ENCODE results near the gene HCN2. TPM values are rescaled to one million over a fixed set of nuclear protein-coding genes. Genes with fewer than 3 reads are reported as not detected.
A peak's percentile ranks its signal among the peaks of the same experiment; 100 is the strongest.
"Not testable (repeated sequence)": the region's sequence is repeated elsewhere in the genome, so short reads cannot be mapped to it uniquely, and the experiment has no call there.

HCN2 gene
- polyA plus RNA-seq, 3 donors, result 0.40 to 0.45 (median 0.42) TPM

- DNase-seq (ENCODE audit: extremely low read depth in 1 of 11, low read depth in 9 of 11, low spot score in 4 of 11), result no peak
These were observed 7.0 kb upstream of the HCN2 start for GRCh38 chr19:582497-583197.

GRCh38 chr19:583198-583967, 6.3 kb upstream of the HCN2 start:
- no peak for DNase-seq (ENCODE audit: extremely low read depth in 1 of 11, low read depth in 9 of 11, low spot score in 4 of 11)

GRCh38 chr19:583968-584239, 5.8 kb upstream of the HCN2 start:
- DNase-seq (ENCODE audit: extremely low read depth in 1 of 11, low read depth in 9 of 11, low spot score in 4 of 11), result no peak

GRCh38 chr19:584240-585001, 5.3 kb upstream of the HCN2 start:
- DNase-seq (ENCODE audit: extremely low read depth in 1 of 11, low read depth in 9 of 11, low spot score in 4 of 11), result peak in 3 of 11 donors; percentile 33 to 44 (median 44)

- DNase-seq (ENCODE audit: extremely low read depth in 1 of 11, low read depth in 9 of 11, low spot score in 4 of 11), result not testable (repeated sequence)
These were observed 4.5 kb upstream of the HCN2 start for GRCh38 chr19:585146-585545.

GRCh38 chr19:585551-586110, 4.0 kb upstream of the HCN2 start:
- no peak for DNase-seq (ENCODE audit: extremely low read depth in 1 of 11, low read depth in 9 of 11, low spot score in 4 of 11)

- peak in 2 of 11 donors; percentile 50 to 51 for DNase-seq (ENCODE audit: extremely low read depth in 1 of 11, low read depth in 9 of 11, low spot score in 4 of 11)
These were observed 1.5 kb upstream of the HCN2 start for GRCh38 chr19:588093-588740.

- DNase-seq (ENCODE audit: extremely low read depth in 1 of 11, low read depth in 9 of 11, low spot score in 4 of 11), result no peak
These were observed 664 bp upstream of the HCN2 start for GRCh38 chr19:588741-589692.

GRCh38 chr19:590396-590745, 690 bp downstream of the HCN2 start:
- DNase-seq (ENCODE audit: extremely low read depth in 1 of 11, low read depth in 9 of 11, low spot score in 4 of 11), result no peak

- no peak for DNase-seq (ENCODE audit: extremely low read depth in 1 of 11, low read depth in 9 of 11, low spot score in 4 of 11)
These were observed 1.0 kb downstream of the HCN2 start for GRCh38 chr19:590750-591098.

GRCh38 chr19:591099-591958, 1.6 kb downstream of the HCN2 start:
- no peak for DNase-seq (ENCODE audit: extremely low read depth in 1 of 11, low read depth in 9 of 11, low spot score in 4 of 11)

GRCh38 chr19:592101-592500, 2.4 kb downstream of the HCN2 start:
- no peak for DNase-seq (ENCODE audit: extremely low read depth in 1 of 11, low read depth in 9 of 11, low spot score in 4 of 11)

GRCh38 chr19:593055-593454, 3.4 kb downstream of the HCN2 start:
- DNase-seq (ENCODE audit: extremely low read depth in 1 of 11, low read depth in 9 of 11, low spot score in 4 of 11), result no peak

GRCh38 chr19:593505-593904, 3.8 kb downstream of the HCN2 start:
- no peak for DNase-seq (ENCODE audit: extremely low read depth in 1 of 11, low read depth in 9 of 11, low spot score in 4 of 11)

GRCh38 chr19:594265-594870, 4.7 kb downstream of the HCN2 start:
- no peak for DNase-seq (ENCODE audit: extremely low read depth in 1 of 11, low read depth in 9 of 11, low spot score in 4 of 11)

- no peak for DNase-seq (ENCODE audit: extremely low read depth in 1 of 11, low read depth in 9 of 11, low spot score in 4 of 11)
These were observed 5.9 kb downstream of the HCN2 start for GRCh38 chr19:595326-596262.
